ENCODE results near the gene NPC1. TPM values are rescaled to one million over a fixed set of nuclear protein-coding genes. Genes with fewer than 3 reads are reported as not detected.
A peak's percentile ranks its signal among the peaks of the same experiment; 100 is the strongest.

Gene NPC1
- total RNA-seq, 1 donor from 2014 or later, result 30.1 TPM

- Mint-ChIP-seq H3K36me3 (ENCODE audit: low read depth) (no peaks in the 10 kb centered on the region), H3K4me3 (no peak overlapping the region), H3K4me1 (ENCODE audit: low read depth) (peaks cover 15% of the 10 kb centered on the region), H3K27ac (no peak overlapping the region), H3K27me3 (ENCODE audit: insufficient read depth) (peaks cover 12% of the 10 kb centered on the region), H3K9me3 (no peaks in the 10 kb centered on the region)
- intact Hi-C loops (cut with micrococcal nuclease), result no loop called here
- no peak for DNase-seq (ENCODE audit: low spot score)
These were observed 9.3 kb upstream of the NPC1 start for GRCh38 chr18:23595591-23595990.

DNA sequence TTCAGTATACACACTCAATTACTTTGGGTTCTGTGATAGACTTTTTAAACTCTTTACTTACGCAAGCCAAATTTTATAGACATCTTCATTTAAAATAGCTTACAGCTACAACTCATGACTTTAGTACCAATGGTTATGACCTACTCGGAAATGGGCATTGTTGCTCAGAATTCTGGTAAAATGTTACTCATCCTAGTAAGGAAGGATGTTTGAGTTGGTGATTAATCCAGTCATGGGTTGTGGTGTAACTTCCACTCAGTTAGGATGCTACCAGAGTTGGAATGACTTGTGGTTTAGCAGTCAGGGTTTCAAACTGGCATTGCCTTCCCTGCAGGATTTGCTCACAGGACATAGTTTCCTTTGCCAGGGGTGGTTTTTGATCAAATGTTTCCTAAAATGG, 7.4 kb upstream of the NPC1 start:
- Mint-ChIP-seq H3K9me3 (no peaks in the 10 kb centered on the region), H3K4me1 (ENCODE audit: low read depth) (peaks cover 15% of the 10 kb centered on the region), H3K27me3 (ENCODE audit: insufficient read depth) (peaks cover 10% of the 10 kb centered on the region), H3K4me3 (no peak overlapping the region), H3K36me3 (ENCODE audit: low read depth) (no peaks in the 10 kb centered on the region), H3K27ac (no peak overlapping the region)
- DNase-seq (ENCODE audit: low spot score), result no peak
- intact Hi-C loops (cut with micrococcal nuclease), result no loop called here

DNA sequence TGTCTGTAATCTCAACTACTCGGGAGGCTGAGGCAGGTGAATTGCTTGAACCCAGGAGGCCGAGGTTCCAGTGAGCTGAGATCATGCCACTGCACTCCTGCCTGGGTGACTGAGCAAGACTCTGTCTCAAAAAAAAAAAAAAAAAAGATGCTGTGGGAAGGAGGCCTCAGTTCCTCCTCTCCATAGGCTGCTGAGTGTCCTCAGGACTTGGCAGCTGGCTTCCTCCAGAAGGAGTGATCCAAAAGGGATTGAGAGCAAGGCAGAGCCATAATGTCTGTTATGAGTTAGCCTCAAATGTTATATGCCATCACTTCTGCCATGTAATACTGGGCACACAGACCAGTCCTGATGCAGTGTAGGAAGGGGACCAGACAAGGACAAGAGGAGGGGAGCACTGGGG, 6.6 kb upstream of the NPC1 start:
- Mint-ChIP-seq H3K27ac (no peak overlapping the region), H3K4me3 (no peak overlapping the region), H3K36me3 (ENCODE audit: low read depth) (no peaks in the 10 kb centered on the region), H3K4me1 (ENCODE audit: low read depth) (peaks cover 15% of the 10 kb centered on the region), H3K27me3 (ENCODE audit: insufficient read depth) (peaks cover 6% of the 10 kb centered on the region), H3K9me3 (no peaks in the 10 kb centered on the region)
- intact Hi-C loops (cut with micrococcal nuclease), result no loop called here
- DNase-seq (ENCODE audit: low spot score), result no peak

DNA sequence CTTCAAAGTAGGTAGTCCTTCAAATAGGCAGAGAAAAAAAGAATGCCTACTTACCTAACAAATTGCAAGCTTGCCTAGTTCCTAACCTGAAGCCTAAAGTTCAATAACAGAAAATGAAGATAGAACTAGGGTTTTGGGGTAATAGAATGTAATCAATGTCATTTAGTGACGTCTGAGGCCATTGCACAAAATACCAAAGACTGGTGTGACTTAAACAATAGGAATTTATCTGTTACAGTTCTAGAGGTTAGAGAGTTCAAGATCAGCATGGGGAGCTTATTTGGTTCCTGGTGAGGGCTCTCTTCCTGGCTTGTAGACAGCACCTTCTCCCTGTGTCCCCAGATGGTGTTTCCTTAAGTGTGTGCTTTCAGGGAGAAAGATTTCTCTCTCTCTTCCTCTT, 4.7 kb upstream of the NPC1 start:
- Mint-ChIP-seq H3K27me3 (ENCODE audit: insufficient read depth) (peaks cover 4% of the 10 kb centered on the region), H3K4me1 (ENCODE audit: low read depth) (peaks cover 17% of the 10 kb centered on the region), H3K36me3 (ENCODE audit: low read depth) (no peaks in the 10 kb centered on the region), H3K4me3 (no peak overlapping the region), H3K9me3 (no peaks in the 10 kb centered on the region), H3K27ac (no peak overlapping the region)
- DNase-seq (ENCODE audit: low spot score), result no peak
- intact Hi-C loops (cut with micrococcal nuclease), result no loop called here

DNA sequence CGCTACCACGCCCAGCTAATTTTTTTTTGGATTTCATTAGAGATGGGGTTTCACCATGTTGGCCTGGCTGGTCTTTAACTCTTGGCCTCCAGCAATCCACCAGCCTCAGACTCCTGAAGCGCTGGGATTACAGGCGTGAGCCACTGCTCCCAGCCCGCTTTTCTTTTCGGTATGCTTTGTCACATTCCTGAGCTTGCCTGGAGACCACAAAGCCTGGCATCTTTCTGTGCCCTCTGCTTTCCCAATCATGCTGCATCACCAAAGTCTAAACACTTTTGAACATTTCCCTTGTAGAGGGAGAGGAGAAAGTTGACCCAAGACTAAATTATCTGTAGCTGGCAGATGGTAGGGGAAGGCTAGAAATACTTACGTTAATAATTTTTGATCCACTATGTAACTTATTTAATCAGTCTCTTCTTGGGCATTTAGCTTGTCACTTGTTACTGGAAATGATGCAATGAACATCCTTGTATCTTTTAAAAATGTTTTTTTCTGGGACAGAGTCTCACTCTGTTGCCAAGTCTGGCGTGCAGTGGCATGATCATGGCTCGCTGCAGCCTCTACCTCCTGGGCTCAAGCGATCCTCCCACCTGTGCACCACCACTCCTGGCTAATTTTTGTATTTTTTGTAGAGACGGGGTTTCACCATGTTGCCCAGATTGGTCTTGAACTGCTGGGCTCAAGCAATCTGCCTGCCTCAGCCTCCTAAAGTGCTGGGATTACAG, 2.7 kb upstream of the NPC1 start:
- H3K36me3 Mint-ChIP-seq (ENCODE audit: low read depth), result peaks cover 2% of the 10 kb centered on the region
- H3K27ac Mint-ChIP-seq, result no peak overlapping the region
- peaks cover 33% of the 10 kb centered on the region for H3K4me1 Mint-ChIP-seq (ENCODE audit: low read depth)
- DNase-seq (ENCODE audit: low spot score), result no peak
- intact Hi-C loops (cut with micrococcal nuclease), result loop anchor here (5.0 to 10.0 kb wide), 4 partner anchors 152 to 657 kb away; partner anchors contain the start of genes CABLES1 and RBBP8
- peaks cover 3% of the 10 kb centered on the region for H3K27me3 Mint-ChIP-seq (ENCODE audit: insufficient read depth)
- H3K9me3 Mint-ChIP-seq, result no peaks in the 10 kb centered on the region
- no peak overlapping the region for H3K4me3 Mint-ChIP-seq

GRCh38 chr18:23587220-23587642, 925 bp upstream of the NPC1 start:
- no peaks in the 10 kb centered on the region for H3K9me3 Mint-ChIP-seq
- H3K27me3 Mint-ChIP-seq (ENCODE audit: insufficient read depth), result peaks cover 3% of the 10 kb centered on the region
- H3K36me3 Mint-ChIP-seq (ENCODE audit: low read depth), result peaks cover 7% of the 10 kb centered on the region
- H3K27ac Mint-ChIP-seq, result peak overlapping the region; percentile 93
- H3K4me1 Mint-ChIP-seq (ENCODE audit: low read depth), result peaks cover 36% of the 10 kb centered on the region
- intact Hi-C loops (cut with micrococcal nuclease), result loop anchor here (1.0 to 10.0 kb wide), 8 partner anchors 24 to 788 kb away; partner anchors contain the start of genes CABLES1 and RBBP8
- H3K4me3 Mint-ChIP-seq, result peak overlapping the region; percentile 94
- no peak for DNase-seq (ENCODE audit: low spot score)

GRCh38 chr18:23585897-23586248, 433 bp downstream of the NPC1 start:
- Mint-ChIP-seq H3K27me3 (ENCODE audit: insufficient read depth) (peaks cover 3% of the 10 kb centered on the region), H3K36me3 (ENCODE audit: low read depth) (peaks cover 17% of the 10 kb centered on the region), H3K4me1 (ENCODE audit: low read depth) (peaks cover 49% of the 10 kb centered on the region), H3K27ac (peak overlapping the region; percentile 93), H3K9me3 (no peaks in the 10 kb centered on the region), H3K4me3 (peak overlapping the region; percentile 94)
- intact Hi-C loops (cut with micrococcal nuclease), result loop anchor here (1.0 to 10.0 kb wide), 13 partner anchors 12 to 787 kb away; partner anchors contain the start of genes CABLES1, RBBP8, RIOK3 and RMC1
- no peak for DNase-seq (ENCODE audit: low spot score)

GRCh38 chr18:23585007-23585871, 1.1 kb downstream of the NPC1 start:
- Mint-ChIP-seq H3K4me1 (ENCODE audit: low read depth) (peaks cover 55% of the 10 kb centered on the region), H3K36me3 (ENCODE audit: low read depth) (peaks cover 19% of the 10 kb centered on the region), H3K4me3 (peak overlapping the region; percentile 94), H3K27me3 (ENCODE audit: insufficient read depth) (peaks cover 3% of the 10 kb centered on the region), H3K27ac (peak overlapping the region; percentile 93), H3K9me3 (no peaks in the 10 kb centered on the region)
- no peak for DNase-seq (ENCODE audit: low spot score)
- intact Hi-C loops (cut with micrococcal nuclease), result loop anchor here (5.0 to 10.0 kb wide), 4 partner anchors 148 to 653 kb away; partner anchors contain the start of genes CABLES1 and RBBP8

GRCh38 chr18:23584019-23584983, 2.0 kb downstream of the NPC1 start:
- peaks cover 3% of the 10 kb centered on the region for H3K27me3 Mint-ChIP-seq (ENCODE audit: insufficient read depth)
- peaks cover 62% of the 10 kb centered on the region for H3K4me1 Mint-ChIP-seq (ENCODE audit: low read depth)
- no peak overlapping the region for H3K27ac Mint-ChIP-seq
- H3K4me3 Mint-ChIP-seq, result peak overlapping the region; percentile 49
- no peak for DNase-seq (ENCODE audit: low spot score)
- peaks cover 23% of the 10 kb centered on the region for H3K36me3 Mint-ChIP-seq (ENCODE audit: low read depth)
- H3K9me3 Mint-ChIP-seq, result no peaks in the 10 kb centered on the region
- intact Hi-C loops (cut with micrococcal nuclease), result loop anchor here (10.0 kb wide), 2 partner anchors 350 to 450 kb away; partner anchors contain the start of gene CABLES1

DNA sequence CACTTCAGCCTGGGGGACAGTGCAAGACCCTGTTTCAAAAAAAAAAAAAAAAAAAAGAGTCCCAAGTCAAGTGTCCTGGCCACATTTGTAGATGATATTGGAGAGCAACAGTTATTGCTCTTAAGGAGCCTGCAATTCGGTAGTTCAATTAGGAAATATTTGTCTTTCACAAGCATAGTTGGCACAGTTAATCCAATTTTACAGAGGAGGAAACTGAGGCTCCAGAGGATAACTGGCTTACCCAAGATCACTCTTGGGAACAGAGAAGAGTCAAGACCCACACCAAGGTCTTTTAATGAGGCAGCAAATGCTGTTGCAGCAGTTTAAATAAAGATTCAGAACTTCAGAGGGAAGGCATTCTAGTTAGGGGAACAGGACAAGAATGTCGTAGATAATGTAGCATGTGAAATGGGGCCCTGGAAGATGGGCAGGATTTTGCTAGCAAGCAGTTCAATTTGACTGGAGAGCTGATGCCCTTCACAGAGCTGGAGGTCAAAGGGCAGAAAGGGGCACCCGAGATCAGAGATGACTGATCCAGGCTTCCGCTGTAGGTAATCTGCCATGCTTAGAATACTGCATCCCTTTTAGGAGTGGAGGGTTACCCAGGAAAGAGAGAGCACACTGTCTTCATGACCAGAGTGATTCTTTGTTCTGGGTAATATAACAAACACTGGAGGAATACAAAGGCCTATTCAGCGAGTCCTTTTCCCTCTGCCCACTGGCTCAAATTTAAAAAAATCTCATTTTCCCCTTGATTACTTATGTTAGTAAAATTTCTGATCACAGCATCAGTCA, 3.0 kb downstream of the NPC1 start:
- Mint-ChIP-seq H3K27me3 (ENCODE audit: insufficient read depth) (peaks cover 3% of the 10 kb centered on the region), H3K4me3 (peak overlapping the region; percentile 49), H3K27ac (no peak overlapping the region), H3K36me3 (ENCODE audit: low read depth) (peaks cover 30% of the 10 kb centered on the region), H3K4me1 (ENCODE audit: low read depth) (peaks cover 72% of the 10 kb centered on the region), H3K9me3 (no peaks in the 10 kb centered on the region)
- no peak for DNase-seq (ENCODE audit: low spot score)
- intact Hi-C loops (cut with micrococcal nuclease), result loop anchor here (10.0 kb wide), 2 partner anchors 348 to 448 kb away; partner anchors contain the start of gene CABLES1

DNA sequence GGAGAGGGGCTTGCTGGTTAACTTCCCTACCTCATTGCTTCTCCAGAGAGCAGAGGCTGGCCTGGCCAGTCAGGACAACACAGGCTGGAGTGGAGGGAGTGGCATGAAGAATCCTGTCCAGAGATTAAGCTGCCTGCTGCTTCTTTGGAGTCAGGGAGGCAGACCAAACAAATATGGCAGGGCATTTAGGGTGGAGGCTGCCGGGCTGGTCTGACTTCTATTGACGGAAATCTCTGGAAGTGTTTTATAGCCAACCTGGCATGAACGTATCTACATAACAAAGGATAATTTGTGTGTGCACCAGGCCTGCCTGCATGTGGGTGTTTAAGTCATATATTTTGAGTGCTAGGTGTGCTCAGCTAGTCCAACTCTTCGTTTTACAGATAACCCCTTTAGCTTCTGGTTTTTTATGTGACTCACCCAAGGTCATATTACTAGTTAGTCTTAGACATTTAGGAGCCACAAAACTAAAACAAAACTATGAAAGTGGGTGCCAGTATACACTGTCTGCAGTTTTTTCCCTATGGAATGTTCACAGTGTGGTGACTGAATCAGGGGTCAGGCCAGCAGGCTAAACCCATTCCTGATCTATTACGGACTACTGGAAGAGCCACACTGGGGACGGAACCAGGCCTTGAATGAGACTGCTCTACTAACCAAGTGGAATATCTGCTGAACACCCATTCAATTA, 5.5 kb downstream of the NPC1 start:
- H3K4me3 Mint-ChIP-seq, result no peak overlapping the region
- no peaks in the 10 kb centered on the region for H3K27me3 Mint-ChIP-seq (ENCODE audit: insufficient read depth)
- no peak for DNase-seq (ENCODE audit: low spot score)
- no peak overlapping the region for H3K27ac Mint-ChIP-seq
- no peaks in the 10 kb centered on the region for H3K9me3 Mint-ChIP-seq
- peaks cover 35% of the 10 kb centered on the region for H3K36me3 Mint-ChIP-seq (ENCODE audit: low read depth)
- peaks cover 69% of the 10 kb centered on the region for H3K4me1 Mint-ChIP-seq (ENCODE audit: low read depth)
- intact Hi-C loops (cut with micrococcal nuclease), result loop anchor here (10.0 kb wide), 2 partner anchors 346 to 446 kb away; partner anchors contain the start of gene CABLES1

Measured in activated T-helper 1 cell treated with anti-CD3 and anti-CD28 coated beads, Interleukin-12 subunit alpha, Interleukin-12 subunit beta, Interleukin-2, Interleukin-4 antibody, amounts not matched to agents 30 ng/mL and 10 ng/mL and 1 ng/mL, durations not matched to agents 14 hours and 24 hours and 36 hours (primary cell).